Measurements from ENCODE around the gene PPEF1.

GRCh38 chrX:18674788-18675735, 32.4 kb upstream of the PPEF1 start:
- TF ChIP-seq, protein P1, sequence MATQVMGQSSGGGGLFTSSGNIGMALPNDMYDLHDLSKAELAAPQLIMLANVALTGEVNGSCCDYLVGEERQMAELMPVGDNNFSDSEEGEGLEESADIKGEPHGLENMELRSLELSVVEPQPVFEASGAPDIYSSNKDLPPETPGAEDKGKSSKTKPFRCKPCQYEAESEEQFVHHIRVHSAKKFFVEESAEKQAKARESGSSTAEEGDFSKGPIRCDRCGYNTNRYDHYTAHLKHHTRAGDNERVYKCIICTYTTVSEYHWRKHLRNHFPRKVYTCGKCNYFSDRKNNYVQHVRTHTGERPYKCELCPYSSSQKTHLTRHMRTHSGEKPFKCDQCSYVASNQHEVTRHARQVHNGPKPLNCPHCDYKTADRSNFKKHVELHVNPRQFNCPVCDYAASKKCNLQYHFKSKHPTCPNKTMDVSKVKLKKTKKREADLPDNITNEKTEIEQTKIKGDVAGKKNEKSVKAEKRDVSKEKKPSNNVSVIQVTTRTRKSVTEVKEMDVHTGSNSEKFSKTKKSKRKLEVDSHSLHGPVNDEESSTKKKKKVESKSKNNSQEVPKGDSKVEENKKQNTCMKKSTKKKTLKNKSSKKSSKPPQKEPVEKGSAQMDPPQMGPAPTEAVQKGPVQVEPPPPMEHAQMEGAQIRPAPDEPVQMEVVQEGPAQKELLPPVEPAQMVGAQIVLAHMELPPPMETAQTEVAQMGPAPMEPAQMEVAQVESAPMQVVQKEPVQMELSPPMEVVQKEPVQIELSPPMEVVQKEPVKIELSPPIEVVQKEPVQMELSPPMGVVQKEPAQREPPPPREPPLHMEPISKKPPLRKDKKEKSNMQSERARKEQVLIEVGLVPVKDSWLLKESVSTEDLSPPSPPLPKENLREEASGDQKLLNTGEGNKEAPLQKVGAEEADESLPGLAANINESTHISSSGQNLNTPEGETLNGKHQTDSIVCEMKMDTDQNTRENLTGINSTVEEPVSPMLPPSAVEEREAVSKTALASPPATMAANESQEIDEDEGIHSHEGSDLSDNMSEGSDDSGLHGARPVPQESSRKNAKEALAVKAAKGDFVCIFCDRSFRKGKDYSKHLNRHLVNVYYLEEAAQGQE (IDR thresholded peaks at IDR 0.05; ENCODE audit: low read depth): no peak
- TF ChIP-seq EP300 (IDR thresholded peaks at IDR 0.05; ENCODE audit: borderline replicate concordance) (no peak), FOXM1 (IDR thresholded peaks at IDR 0.05; ENCODE audit: borderline replicate concordance, low read depth) (no peak), MAX (IDR thresholded peaks at IDR 0.05) (peak; percentile 34; the same call in 1 of the 2 replicates), RAD21 (IDR thresholded peaks at IDR 0.05; ENCODE audit: low read depth) (no peak), YY1 (IDR thresholded peaks at IDR 0.05; ENCODE audit: low read depth) (0 out of 2 replicates have a peak, but pooled peaks have one; percentile 20), NFIC (IDR thresholded peaks at IDR 0.05) (no peak), CREB1 (IDR thresholded peaks at IDR 0.05; ENCODE audit: low read depth) (no peak), TCF12 (IDR thresholded peaks at IDR 0.05; ENCODE audit: low read depth) (no peak), TEAD4 (IDR thresholded peaks at IDR 0.05) (peak; percentile 71), TAF1 (IDR thresholded peaks at IDR 0.05; ENCODE audit: low read depth) (no peak)
- TF ChIP-seq, protein P2, sequence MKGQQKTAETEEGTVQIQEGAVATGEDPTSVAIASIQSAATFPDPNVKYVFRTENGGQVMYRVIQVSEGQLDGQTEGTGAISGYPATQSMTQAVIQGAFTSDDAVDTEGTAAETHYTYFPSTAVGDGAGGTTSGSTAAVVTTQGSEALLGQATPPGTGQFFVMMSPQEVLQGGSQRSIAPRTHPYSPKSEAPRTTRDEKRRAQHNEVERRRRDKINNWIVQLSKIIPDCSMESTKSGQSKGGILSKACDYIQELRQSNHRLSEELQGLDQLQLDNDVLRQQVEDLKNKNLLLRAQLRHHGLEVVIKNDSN (IDR thresholded peaks at IDR 0.05): 0 out of 2 replicates have a peak, but pooled peaks have one; percentile 23

All from Ishikawa (cell line).